H1 (cell line): ENCODE data around the gene OR2H1. TPM values are rescaled to one million over a fixed set of nuclear protein-coding genes. Genes with fewer than 3 reads are reported as not detected.

Source experiments
- CHD7 ChIP-seq: fragments of 300-600 bp; sonication (generic); IDR thresholded peaks from 2 replicates; pipeline ENCODE4 v1.7.1; 2012; ENCODE audit warnings: low read length, moderate library complexity, mild to moderate bottlenecking, inconsistent platforms; ENCODE audit not compliant: insufficient replicate concordance
- polyA plus RNA-seq, 7 experiments: library from polyadenylated mRNA; depleted of rRNA in 3 of 7; stranded (reverse) in 5 of 7; unstranded in 2 of 7; fragments of >200 nt in 5 of 7; fragments of 200-250 nt in 2 of 7; gene quantifications; 1 replicate in 5 of 7; 2 replicates in 1 of 7; 4 replicates in 1 of 7; pipeline versions ENCODE4 v1.2.1 to v1.2.3, GENCODE V29; 2011 to 2013; ENCODE audit warnings: missing spikeins in 2 of 7, mixed read lengths in 2 of 7
- total RNA-seq: library from RNA; stranded (reverse); fragmentation: NEBNext Ultra II Directional; extraction: Animal tissue kit (Norgen Biotek cat#: 25700); gene quantifications from 2 replicates; pipeline ENCODE4 v1.2.1, GENCODE V29; 2021

Gene OR2H1
- total and polyA plus RNA-seq, 2 of the 8 experiments (the other 6 are each of a cell fraction or from before 2014, with no cell fraction given), result not detected

DNA sequence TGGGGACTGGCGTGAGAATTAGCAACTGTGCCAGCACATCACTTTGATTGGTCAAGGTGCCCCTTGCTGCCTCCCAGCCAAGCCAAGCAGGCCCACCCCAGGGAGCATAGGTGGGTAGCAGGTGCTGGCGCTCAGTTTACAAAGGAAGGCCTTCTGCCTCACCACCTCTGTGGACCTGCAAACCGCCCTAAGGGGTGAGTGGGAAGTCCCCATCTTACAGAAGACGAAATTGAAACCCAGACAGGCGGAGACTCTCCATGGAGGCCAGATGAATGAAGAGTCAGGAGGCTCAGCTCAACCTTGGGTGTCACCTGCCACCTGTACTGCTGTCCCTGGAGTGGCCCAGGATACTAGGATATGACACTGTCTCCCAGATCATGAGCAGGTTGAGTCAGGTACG, 52.3 kb downstream of the OR2H1 start (continued):
- no peak for TF ChIP-seq CHD7
